ENCODE results near the gene CYP19A1.
A peak's percentile ranks its signal among the peaks of the same experiment; 100 is the strongest.
"Not testable (repeated sequence)": the region's sequence is repeated elsewhere in the genome, so short reads cannot be mapped to it uniquely, and the experiment has no call there.

CYP19A1 gene

GRCh38 chr15:51212239-51212638, 126.2 kb downstream of the CYP19A1 start:
- no peak for DNase-seq (ENCODE audit: low spot score)

DNA sequence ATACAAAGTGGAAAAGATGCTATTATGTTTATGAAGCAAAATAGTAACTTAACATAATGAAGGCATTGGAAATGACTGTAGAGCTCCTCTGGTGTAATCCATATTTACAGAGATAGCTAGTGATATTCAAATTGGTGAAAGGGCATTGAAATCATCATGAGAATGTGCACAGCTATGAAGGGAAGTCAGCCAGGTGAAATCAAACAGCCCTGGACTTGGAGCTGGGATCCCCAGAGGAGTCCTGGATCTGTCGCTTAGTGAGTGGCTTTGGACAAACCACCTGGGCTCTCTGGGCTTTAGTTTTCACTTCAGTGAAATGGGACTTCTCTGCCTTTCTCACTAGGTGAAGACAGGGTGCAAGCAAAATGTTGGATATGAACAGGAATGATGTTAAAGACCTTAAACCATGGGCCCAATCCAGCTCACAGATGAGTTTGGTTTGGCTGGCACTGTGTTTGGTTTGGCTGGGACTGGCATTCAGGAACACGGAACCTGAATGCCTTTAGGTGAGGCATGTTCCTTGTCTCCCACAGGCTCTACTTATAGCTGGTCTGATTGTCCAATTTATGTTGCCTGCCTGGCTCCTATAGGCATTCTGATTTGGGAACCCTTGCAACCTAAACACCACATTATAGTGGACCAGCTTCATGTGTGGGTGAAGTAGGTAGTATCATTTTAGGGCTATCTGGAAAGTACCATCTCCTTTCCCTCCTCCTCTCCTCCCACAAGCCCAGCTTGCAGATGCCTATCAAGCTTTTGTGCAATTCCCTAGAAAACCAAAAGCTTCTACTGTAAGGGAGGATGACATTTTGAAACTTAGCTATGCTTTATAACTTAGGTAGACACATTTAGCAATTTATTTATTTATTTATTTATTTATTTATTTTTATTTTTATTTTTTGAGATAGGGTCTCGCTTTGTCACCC, 133.1 kb downstream of the CYP19A1 start:
- DNase-seq (ENCODE audit: low spot score) = no peak

GRCh38 chr15:51203797-51204196, 134.6 kb downstream of the CYP19A1 start:
- DNase-seq (ENCODE audit: low spot score) = no peak

DNA sequence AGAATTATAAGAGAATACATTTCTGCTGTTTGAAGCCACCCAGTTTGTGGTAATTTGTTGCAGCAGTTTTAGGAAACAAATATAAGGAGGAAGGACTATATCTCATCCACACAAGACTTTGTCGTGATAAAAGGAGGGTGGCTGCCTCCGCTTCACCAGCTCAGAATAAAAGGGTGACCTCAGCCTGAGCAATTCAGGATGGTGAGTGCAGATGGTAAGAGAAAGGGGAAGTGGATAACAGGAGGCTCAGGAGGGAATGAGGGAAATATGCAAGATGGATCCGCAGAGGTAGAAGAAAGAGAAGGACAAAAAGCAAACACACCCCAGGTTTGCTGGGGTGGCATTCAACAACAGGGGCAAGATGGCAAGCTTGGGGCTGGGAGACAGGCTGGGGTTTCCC, 135.6 kb downstream of the CYP19A1 start:
- no peak for DNase-seq (ENCODE audit: low spot score)

GRCh38 chr15:51201581-51201980, 136.8 kb downstream of the CYP19A1 start:
- no peak for DNase-seq (ENCODE audit: low spot score)

GRCh38 chr15:51200792-51201191, 137.6 kb downstream of the CYP19A1 start:
- DNase-seq (ENCODE audit: low spot score) = no peak

DNA sequence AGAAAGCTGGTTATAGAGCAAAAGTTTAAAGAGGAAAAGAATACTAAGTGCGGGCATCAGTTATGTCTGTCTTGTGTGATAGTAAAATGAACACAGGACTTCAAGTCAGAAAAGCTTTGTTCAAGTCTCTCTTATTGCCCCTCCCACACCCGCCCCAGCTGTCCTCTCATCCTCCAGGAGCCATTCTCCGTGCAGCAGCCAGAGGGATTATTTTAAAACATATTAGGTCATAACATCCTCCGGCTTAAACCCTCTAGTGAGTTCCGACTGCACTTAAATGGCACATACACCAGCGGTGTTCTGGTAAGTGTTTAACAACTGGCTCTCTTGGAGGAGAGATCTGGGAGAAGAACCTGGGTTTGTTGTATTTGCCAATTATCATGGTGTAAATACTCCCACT, 138.9 kb downstream of the CYP19A1 start:
- DNase-seq (ENCODE audit: low spot score) = no peak

DNA sequence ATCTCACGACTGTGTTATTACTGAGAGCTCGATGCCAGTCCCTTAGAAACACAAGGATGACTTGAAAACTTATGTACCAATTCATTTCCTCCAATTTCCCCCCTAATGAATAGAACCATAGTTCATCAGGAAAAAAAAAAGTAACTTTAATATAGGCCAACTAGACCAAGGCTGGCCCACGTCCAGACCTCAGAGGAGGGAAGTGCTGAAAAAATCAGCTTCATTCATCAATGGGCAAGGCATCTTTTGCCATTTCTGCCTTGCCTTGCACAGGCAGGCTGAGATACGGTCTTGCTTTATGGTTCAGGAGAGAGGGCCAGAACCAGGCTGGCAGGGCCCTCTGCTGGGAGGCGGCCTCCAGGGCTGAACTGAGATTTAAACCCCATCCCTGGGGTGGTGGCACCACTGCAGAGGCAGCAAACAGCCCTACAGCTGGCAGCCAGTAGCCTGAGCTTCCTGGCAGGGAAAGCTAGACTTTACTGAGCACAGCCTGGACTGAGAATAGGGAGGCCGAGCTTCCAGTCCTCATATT, 139.6 kb downstream of the CYP19A1 start:
- no peak for DNase-seq (ENCODE audit: low spot score)

DNA sequence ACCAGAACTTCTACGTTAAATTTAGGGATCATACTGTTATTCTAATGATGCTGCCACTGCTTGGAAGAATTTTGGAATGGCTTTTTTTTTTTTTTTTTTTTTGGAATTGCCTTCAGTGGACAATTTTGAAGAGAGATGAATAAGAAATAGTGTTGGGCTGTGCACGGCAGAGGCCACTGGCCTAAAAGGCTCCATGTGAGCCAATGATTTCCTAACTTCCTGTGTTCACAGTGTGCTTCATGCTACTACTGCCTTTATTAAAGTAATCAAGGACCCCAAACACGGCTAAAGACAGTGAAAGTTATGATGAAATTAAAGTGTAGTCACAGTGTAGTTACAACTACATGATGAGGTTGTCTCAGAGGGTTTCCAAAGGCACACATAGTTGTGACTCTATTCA, 142.9 kb downstream of the CYP19A1 start:
- DNase-seq (ENCODE audit: low spot score) = no peak

GRCh38 chr15:51193979-51194378, 144.4 kb downstream of the CYP19A1 start:
- no peak for DNase-seq (ENCODE audit: low spot score)

DNA sequence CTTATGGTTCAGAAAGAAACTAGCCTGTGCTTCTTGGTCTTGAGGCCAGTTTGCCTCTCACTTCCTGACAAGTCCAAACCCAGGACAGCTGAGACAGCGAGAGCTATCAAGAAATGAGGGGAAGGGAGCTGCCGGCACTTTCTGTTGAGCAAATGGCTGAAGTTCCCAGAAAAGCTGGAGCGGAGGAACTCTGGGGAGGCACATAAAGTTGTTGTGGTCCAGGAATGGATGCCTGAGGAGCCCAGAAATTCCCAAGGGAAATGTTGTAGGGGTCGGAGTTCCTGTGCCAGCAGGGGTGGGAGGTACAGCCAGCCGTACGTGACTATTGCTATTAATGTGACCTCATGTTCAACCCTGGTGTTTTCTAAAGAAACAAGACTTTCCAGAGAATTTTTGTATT, 144.9 kb downstream of the CYP19A1 start:
- no peak for DNase-seq (ENCODE audit: low spot score)

DNA sequence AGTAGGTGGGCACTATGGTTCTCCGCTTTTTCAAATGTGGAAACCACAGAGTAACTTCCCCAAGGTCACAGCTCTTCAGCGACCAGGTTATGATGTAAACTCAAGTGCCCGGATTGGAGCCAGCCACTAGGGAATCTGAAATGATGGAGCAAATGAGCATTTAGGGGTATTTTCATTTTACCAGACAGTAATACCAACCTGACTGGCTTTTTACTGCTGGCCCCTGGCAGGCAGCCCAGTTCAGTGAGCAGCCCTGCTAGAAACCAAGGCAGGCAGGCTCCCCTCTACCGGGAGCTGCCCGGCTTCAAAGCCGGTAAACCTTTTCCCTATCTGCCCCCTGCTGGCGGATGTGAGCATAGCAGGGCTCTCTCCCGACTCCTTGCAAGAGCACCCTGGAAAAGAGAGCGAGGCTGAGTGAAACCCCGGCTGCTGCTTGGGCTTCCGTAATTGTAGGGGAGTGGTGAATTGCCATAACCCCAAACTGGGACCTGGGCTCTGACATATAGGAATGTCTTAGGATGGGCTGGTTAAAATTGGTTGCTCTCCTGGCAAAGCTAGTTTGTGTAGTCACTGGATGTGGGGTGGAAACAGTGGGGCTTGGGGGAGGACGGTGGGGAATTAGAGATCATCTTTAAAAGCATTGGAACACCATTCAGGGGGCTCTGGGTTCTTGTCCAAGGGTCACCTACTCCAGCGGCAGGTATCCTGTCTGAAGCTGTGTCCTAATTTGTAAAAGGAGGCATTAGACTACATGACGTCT, 145.7 kb downstream of the CYP19A1 start:
- peak; percentile 68 for DNase-seq (ENCODE audit: low spot score)

DNA sequence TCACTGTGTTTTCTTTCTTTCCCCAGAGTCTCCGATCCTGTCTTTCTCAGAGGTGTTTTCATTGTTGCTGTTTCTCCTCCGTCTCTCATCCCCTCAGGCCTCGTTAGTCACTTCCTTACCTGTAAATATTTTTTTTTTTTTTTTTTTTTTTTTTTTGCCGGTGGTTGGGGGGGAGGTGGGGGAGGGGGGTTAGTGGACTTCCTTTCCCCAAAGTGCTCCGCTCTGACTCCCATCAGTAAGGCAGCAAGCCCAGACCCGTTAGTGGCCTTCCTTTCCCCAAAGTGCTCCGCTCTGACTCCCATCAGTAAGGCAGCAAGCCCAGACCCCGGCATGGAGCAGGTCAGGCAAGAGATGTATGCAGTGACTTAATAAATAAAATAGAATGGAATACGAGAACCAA, 146.6 kb downstream of the CYP19A1 start:
- DNase-seq (ENCODE audit: low spot score) = no peak

DNA sequence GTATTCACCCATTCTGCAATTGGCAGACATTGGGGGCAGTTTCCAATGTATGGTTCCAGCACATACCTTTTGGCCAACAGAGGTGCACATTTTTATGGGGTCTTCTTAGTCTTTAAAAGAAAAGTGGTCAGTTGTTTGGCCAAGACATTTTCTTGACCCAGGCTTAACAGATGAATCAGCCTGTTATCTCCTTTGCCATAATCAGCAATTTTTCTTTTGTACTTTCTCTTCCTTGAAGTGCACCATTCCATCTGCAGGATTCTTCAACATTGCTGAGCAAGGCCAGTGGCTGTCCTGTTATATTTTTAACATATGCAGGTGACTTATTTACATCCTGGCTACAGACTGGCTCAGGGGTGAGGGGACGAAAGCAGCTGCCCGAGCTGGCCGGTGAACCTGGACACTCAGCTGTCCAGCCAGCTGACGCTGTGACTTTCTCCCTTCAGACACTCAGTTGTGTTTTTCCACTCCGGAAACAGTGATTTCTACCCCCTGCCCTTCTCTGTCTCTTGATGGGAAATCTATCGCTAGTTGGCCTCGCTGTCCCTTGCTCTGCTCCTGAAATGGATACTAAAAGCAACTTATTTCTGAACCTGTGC, 147.2 kb downstream of the CYP19A1 start:
- DNase-seq (ENCODE audit: low spot score) = no peak

- DNase-seq (ENCODE audit: low spot score) = no peak
These were observed 147.8 kb downstream of the CYP19A1 start for GRCh38 chr15:51190424-51191068.

GRCh38 chr15:51189669-51190385, 148.6 kb downstream of the CYP19A1 start:
- DNase-seq (ENCODE audit: low spot score) = no peak

GRCh38 chr15:51188791-51189190, 149.6 kb downstream of the CYP19A1 start:
- not testable (repeated sequence) for DNase-seq (ENCODE audit: low spot score)

DNA sequence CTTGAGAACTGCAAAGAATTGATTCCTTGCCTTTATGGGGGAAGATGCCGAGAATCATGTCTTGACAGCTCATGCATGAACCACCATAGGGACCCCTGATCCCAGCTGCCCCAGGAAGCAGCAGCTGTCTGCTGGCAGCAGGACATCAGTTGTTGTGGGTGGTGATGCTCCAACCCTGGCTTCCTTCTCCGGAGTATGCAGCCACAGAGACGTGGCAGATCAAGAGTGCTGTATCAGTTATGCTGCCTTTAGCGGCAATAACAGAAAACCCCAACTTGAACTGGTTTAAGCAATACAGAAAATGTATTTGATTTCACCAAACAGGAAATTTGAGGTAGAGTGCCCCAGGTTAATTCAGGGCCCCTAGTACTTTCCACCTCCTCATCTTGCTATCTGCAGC, 151.5 kb downstream of the CYP19A1 start:
- no peak for DNase-seq (ENCODE audit: low spot score)

DNA sequence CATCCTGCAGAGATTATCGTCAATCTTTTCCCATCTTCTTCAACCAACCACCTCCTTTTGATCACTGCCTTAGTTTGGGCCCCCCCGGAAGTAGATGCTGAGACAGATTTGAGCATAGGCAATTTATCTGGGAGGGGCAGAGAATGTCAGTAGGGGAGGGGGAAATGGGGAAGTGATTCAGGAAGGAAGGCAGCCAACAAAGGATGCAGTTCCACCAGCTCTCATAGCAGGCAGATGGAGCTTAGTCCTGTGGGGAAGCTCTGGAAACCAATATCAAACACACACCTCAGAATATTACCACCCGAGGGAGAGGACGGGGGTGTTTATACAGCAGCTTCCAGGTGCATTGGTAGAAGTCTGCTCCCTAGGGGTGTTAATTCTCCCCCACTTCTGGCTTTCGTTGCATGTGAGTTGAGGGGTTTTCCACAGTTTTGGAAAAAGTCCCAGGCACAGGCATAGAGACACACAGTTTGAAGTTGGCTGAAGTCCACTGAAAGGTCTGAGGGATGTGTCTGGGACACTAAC, 152.2 kb downstream of the CYP19A1 start:
- DNase-seq (ENCODE audit: low spot score) = no peak

GRCh38 chr15:51185213-51186159, 152.9 kb downstream of the CYP19A1 start:
- no peak for DNase-seq (ENCODE audit: low spot score)
